Spleen (tissue), 11 donors: Measurements from ENCODE around the gene CFAP77. TPM values are rescaled to one million over a fixed set of nuclear protein-coding genes. Genes with fewer than 3 reads are reported as not detected.
A peak's percentile ranks its signal among the peaks of the same experiment; 100 is the strongest.

ENCODE experiments used
- DNase-seq: peaks from one replicate; pipeline ENCODE4 v3.0.0-alpha.2; 2020
- H3K27ac ChIP-seq, 8 donors: fragments of 200-600 bp; sonication (generic) in 7 of 8; 1 replicate in 4 of 8; 2 replicates in 4 of 8; pipeline versions ENCODE4 v1.5.0 to v1.8.0; 2016 to 2021; ENCODE audit warnings: inconsistent platforms in 4 of 8, mild to moderate bottlenecking in 4 of 8, moderate library complexity in 1 of 8
- H3K27me3 ChIP-seq, 7 donors: fragments of 200-600 bp; sonication (generic) in 6 of 7; replicated peaks in 1 of 7; 1 replicate in 4 of 7; 2 replicates in 3 of 7; pipeline versions ENCODE4 v1.5.0 to v1.8.0; 2016 to 2021; ENCODE audit warnings: inconsistent platforms in 3 of 7, mild to moderate bottlenecking in 1 of 7
- H3K36me3 ChIP-seq, 6 donors: fragments of 200-600 bp; sonication (generic) in 5 of 6; 1 replicate in 4 of 6; 2 replicates in 2 of 6; pipeline versions ENCODE4 v1.5.0 to v1.8.0; 2016 to 2021; ENCODE audit warnings: inconsistent platforms in 2 of 6
- H3K4me1 ChIP-seq, 6 donors: fragments of 200-600 bp; sonication (generic) in 5 of 6; 1 replicate in 3 of 6; 2 replicates in 3 of 6; pipeline versions ENCODE4 v1.5.0 to v1.8.0; 2016 to 2021; ENCODE audit warnings: inconsistent platforms in 3 of 6
- H3K4me3 ChIP-seq, 8 donors: fragments of 200-600 bp; sonication (generic) in 7 of 8; 1 replicate in 4 of 8; 2 replicates in 4 of 8; pipeline versions ENCODE4 v1.5.0 to v1.8.0; 2016 to 2021; ENCODE audit warnings: inconsistent platforms in 4 of 8, mild to moderate bottlenecking in 4 of 8, moderate library complexity in 2 of 8
- H3K9me3 ChIP-seq, 8 donors: fragments of 200-600 bp; sonication (generic) in 7 of 8; 1 replicate in 4 of 8; 2 replicates in 4 of 8; pipeline versions ENCODE4 v1.5.0 to v1.8.0; 2016 to 2021; ENCODE audit warnings: inconsistent platforms in 4 of 8
- CTCF ChIP-seq, 11 experiments: fragments of 200-600 bp in 7 of 11; fragments of 450-650 bp in 4 of 11; sonication (generic) in 4 of 11; IDR thresholded peaks in 8 of 11; conservative IDR thresholded peaks in 3 of 11; 1 replicate in 7 of 11; 2 replicates in 4 of 11; pipeline versions ENCODE4 v1.4.0 to v1.8.0; 2016 to 2021; ENCODE audit warnings: antibody characterized with exemption in 11 of 11, inconsistent platforms in 4 of 11, mild to moderate bottlenecking in 1 of 11
- POLR2A ChIP-seq, 3 donors: fragments of 450-650 bp; IDR thresholded peaks; one replicate each; pipeline ENCODE4 v1.5.1; 2017; ENCODE audit warnings: antibody characterized with exemption in 3 of 3, mild to moderate bottlenecking in 1 of 3
- POLR2AphosphoS5 ChIP-seq, 3 donors: sonication (generic); formaldehyde crosslinking; IDR thresholded peaks; one replicate each; pipeline ENCODE4 v1.5.1; 2017; ENCODE audit warnings: antibody characterized with exemption in 3 of 3
- WGBS, 5 donors: extraction: QIAGEN DNeasy Blood & Tissue Kit in 3 of 5; methylation state at CpG; one replicate each; pipeline versions ENCODE4 v1.1.5 to v1.1.7; 2013 to 2018; 5-methylcytosine and 5-hydroxymethylcytosine counted together
- intact Hi-C: fragments of 100-400 bp; cut with DNase I; formaldehyde crosslinking; loops from one replicate; pipeline ENCODE4 v1.15.0; 2023; ENCODE audit warnings: low total_unique reads
- polyA plus RNA-seq, 3 donors: library from polyadenylated mRNA; stranded (reverse); fragments of 200-250 nt; gene quantifications; one replicate each; pipeline ENCODE4 v1.2.1, GENCODE V29; 2013
- total RNA-seq, 7 donors: library from RNA; depleted of rRNA in 3 of 7; stranded (reverse); fragments of >200 nt in 3 of 7; fragmentation: NEBNext Ultra II Directional in 4 of 7; extraction: Animal tissue kit (Norgen Biotek cat#: 25700) in 4 of 7; gene quantifications; one replicate each; pipeline versions ENCODE4 v1.1.0 to v1.2.1, GENCODE V29; 2016 to 2021
- donor health status: healthy with polysubstance abuse.
- donor health status: DM: no; HTN: no; CAD: no; lungs with moderate emphysema.
- donor health status: DM: no; HTN: no; CAD: no.
- donor health status: Bipolar disorder and iron deficiency.
- donor health status: healthy.
- donor health status: DM: no; HTN: no; CAD: no.
- donor health status: DM: yes; HTN: yes; CAD: no.

CFAP77 gene
- total and polyA plus RNA-seq, 10 donors: 0.06 TPM; not detected in 9

- 78 to 81% (median 80%) methylated on average over 17 of the region's 17 CpGs for WGBS, 5 donors
- Histone ChIP-seq H3K4me3 (no peak overlapping the region), H3K4me1 (peaks cover 0 to 11% (median 2%) of the 10 kb centered on the region in 6 donors), H3K36me3 (no peaks in the 10 kb centered on the region), H3K27me3 (peaks cover 0 to 83% (median 18%) of the 10 kb centered on the region in 7 donors), H3K27ac (no peak overlapping the region), H3K9me3 (no peaks in the 10 kb centered on the region)
- DNase-seq: no peak
- TF ChIP-seq POLR2AphosphoS5 (IDR thresholded peaks at IDR 0.05): no peak
- no peak for TF ChIP-seq CTCF (IDR thresholded peaks at IDR 0.05 in 8 of 11, conservative IDR thresholded peaks at IDR 0.05 in 3 of 11)
- TF ChIP-seq POLR2A (IDR thresholded peaks at IDR 0.05): no peak
- intact Hi-C loops: no loop called here
Observed at GRCh38 chr9:132482196-132482813, 72.3 kb downstream of the CFAP77 start.

- TF ChIP-seq POLR2A (IDR thresholded peaks at IDR 0.05) (no peak), CTCF (IDR thresholded peaks at IDR 0.05 in 8 of 11, conservative IDR thresholded peaks at IDR 0.05 in 3 of 11) (no peak), POLR2AphosphoS5 (IDR thresholded peaks at IDR 0.05) (no peak)
- Histone ChIP-seq H3K9me3 (no peaks in the 10 kb centered on the region), H3K36me3 (no peaks in the 10 kb centered on the region), H3K27ac (no peak overlapping the region), H3K4me1 (peaks cover 0 to 24% (median 9%) of the 10 kb centered on the region in 6 donors), H3K27me3 (peaks cover 3 to 91% (median 23%) of the 10 kb centered on the region in 7 donors), H3K4me3 (no peak overlapping the region)
- DNase-seq: no peak
- intact Hi-C loops: no loop called here
- WGBS, 5 donors: 86 to 88% (median 87%) methylated on average over 14 of the region's 14 CpGs
Observed at GRCh38 chr9:132485393-132485792, 75.4 kb downstream of the CFAP77 start.

GRCh38 chr9:132486706-132487350 is 76.8 kb downstream of the CFAP77 start:
- intact Hi-C loops: no loop called here
- no peak overlapping the region for H3K27ac ChIP-seq
- TF ChIP-seq CTCF (IDR thresholded peaks at IDR 0.05 in 8 of 11, conservative IDR thresholded peaks at IDR 0.05 in 3 of 11) (no peak), POLR2A (IDR thresholded peaks at IDR 0.05) (no peak), POLR2AphosphoS5 (IDR thresholded peaks at IDR 0.05) (no peak)
- peaks cover 0 to 24% (median 9%) of the 10 kb centered on the region in 6 donors for H3K4me1 ChIP-seq
- peak overlapping the region in 2 of 8 donors; percentile 4 to 17 for H3K4me3 ChIP-seq
- no peak for DNase-seq
- no peaks in the 10 kb centered on the region for H3K9me3 ChIP-seq
- no peaks in the 10 kb centered on the region for H3K36me3 ChIP-seq
- H3K27me3 ChIP-seq: peaks cover 3 to 86% (median 23%) of the 10 kb centered on the region in 7 donors
- 24 to 42% (median 34%) methylated on average over 23 to 32 of the region's 32 CpGs for WGBS, 5 donors

- no peaks in the 10 kb centered on the region for H3K36me3 ChIP-seq
- H3K27ac ChIP-seq: no peak overlapping the region
- no peaks in the 10 kb centered on the region for H3K9me3 ChIP-seq
- peaks cover 0 to 24% (median 9%) of the 10 kb centered on the region in 6 donors for H3K4me1 ChIP-seq
- peak overlapping the region in 1 of 8 donors; percentile 4 for H3K4me3 ChIP-seq
- intact Hi-C loops: no loop called here
- TF ChIP-seq POLR2A (IDR thresholded peaks at IDR 0.05) (no peak), POLR2AphosphoS5 (IDR thresholded peaks at IDR 0.05) (no peak), CTCF (IDR thresholded peaks at IDR 0.05 in 8 of 11, conservative IDR thresholded peaks at IDR 0.05 in 3 of 11) (no peak)
- DNase-seq: no peak
- H3K27me3 ChIP-seq: peaks cover 3 to 84% (median 23%) of the 10 kb centered on the region in 7 donors
- 35 to 55% (median 38%) methylated on average over 7 of the region's 7 CpGs for WGBS, 5 donors
Observed at GRCh38 chr9:132487351-132487791, 77.4 kb downstream of the CFAP77 start.
